ENCODE measurements around the gene RAD54L.
"Not testable (repeated sequence)": the region's sequence is repeated elsewhere in the genome, so short reads cannot be mapped to it uniquely, and the experiment has no call there.

The RAD54L gene

DNA sequence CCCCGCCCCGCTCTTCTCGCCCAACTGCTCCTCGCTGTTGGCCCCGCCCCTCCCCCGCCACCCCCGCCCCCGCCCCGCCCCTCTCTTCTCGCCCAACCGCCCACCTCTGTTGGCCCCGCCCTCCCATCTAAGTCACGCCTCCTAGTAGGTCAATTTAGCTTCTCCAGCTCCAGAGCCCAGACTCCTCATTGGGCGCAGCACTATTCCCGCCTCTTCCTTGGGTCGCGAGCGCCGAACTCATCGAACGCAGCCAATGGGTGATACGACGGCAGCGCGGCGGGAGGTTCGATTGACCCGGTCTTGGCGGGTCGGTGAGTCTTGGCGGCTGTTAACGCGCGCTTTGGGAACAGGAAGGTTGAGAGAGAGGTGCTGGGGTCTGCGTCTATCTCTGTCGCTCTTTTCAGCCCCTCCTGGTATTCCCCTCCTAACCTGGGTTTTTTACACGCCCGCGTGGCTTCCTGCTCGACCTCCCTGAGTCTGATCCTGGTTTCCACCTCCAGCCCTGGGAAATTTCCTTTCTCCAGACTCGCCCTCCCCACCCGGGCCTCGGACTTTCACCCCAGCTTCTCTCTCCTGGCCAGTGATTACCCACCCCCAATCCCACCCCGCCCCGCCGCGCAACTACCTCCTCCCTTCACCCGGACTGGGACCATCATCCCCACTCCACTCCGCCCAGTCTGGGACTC is at the start of gene RAD54L:
TSS of gene RAD54L (plus strand) at position 328 of the 686 bp plus-strand sequence. CDS start 643 bp downstream, outside the sequence.
- peak; percentile 98 for DNase-seq

DNA sequence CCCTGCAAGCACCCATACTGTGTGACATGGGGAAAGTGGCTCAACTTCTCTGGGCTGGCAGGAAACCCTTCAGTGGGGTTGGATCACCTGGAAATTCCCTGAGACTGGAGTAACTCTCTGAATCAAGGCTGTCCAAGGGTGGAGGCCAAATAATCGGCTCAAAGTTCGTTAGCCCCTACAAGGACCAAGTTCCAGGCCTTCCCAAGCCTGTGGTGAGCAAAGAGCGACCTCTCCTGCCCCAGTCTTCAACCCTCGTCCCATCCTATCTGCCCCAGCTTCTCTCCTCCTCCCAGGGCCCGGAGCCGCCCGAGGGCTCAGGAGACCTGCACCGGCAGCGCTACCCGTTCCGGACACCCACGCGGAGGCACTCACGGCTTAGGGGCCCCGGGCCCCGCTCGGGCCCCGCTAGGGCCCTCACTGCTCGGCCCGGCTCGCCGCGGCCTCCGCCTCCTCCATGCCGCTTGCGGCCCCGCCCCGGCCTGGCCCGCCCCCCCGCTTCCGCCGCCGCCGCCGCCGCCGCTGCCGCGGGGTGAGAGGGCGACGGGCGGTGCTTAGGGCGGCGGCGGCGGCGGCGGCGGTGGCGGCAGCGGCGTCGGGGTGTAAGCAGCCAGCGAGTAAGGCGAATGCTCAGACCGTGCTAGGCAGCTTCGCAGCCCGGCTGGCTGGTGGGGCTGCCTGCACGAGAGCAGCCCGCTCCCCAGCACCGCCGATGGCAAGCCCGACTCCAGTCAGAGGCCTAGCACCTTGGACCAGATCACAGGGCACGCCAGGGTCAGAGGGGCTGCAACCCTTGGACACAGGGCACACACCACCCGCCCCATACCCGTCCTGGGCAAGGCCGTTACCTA is 49.4 kb upstream of the RAD54L start, which contains the start of gene POMGNT1:
TSS of gene POMGNT1 (minus strand) at position 471 of the 848 bp plus-strand sequence. CDS start 613 bp downstream, outside the sequence.
- DNase-seq, result peak; percentile 68

DNA sequence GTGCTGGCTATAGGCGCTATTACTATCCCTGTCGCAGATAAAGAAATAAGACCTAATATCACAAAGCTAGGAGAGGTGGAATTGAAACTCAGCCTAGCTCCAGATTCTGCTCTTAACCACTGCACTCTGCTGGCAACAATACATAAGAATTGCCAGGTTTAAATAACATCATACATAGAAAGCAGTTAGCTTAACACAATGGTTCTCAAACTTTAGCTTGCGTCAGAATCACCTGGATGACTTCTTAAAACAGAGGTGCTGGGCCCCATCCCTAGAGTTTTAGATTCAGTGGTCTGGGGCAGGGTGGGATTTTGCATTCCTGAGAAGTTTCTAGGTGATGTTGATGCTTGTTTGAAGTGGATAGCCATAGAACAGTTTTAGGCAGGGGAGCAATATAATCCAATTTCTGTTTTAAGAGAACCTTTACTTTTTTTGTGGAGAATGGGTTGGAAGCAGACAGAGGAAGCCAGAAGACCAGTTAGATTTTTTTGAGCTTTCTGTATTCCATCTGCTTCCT is 48.3 kb upstream of the RAD54L start:
- no peak for DNase-seq

DNA sequence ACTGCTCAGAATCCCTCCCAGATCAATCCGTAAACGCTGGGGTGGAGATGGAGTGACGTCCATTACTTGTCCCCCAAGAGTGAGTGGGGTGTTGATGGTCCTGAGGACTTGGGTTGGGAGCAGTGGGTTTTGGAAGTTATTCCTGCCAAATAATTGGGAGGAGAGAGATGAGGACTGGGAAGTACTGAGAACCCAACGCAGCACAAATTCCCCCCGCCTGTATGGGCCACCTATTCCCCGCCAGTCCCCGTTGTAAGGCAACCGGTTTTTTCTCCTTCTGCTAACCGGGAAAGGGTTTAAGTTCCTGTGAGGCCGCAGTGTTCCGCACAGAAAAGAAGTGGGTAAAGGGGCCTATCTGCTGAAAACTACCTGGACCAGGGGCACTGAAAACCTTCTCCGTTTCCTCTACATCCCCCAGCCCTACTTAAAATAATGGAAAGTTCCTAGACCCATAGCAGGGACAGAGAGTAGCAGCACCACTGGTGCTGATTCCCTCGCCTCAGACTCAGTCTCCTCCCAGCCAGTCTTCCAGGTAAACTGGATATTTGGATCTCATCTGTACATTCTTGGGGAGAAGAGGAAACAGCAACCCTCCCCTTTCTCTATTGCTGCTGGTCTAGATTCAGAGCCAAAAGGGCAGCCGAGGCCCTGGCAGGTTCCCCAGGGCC is 43.7 kb upstream of the RAD54L start:
- DNase-seq, result no peak

DNA sequence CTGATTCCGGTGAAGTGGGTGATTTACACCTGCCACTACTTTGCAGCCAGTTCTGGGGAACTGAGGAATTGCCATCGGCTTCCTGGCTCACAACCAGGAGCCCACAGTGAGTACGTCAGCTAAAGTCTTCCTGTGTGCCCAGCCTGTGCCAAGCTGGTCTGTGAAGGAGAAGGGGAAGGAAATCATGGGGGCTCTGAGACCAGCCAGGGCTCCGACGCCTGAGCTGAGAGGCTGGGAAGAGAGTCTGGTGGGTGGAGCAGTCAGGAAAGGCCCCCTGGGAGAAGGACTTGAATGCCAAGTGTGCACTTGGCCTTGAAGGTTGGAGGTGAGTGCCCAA is 43.2 kb upstream of the RAD54L start:
- DNase-seq, result no peak

DNA sequence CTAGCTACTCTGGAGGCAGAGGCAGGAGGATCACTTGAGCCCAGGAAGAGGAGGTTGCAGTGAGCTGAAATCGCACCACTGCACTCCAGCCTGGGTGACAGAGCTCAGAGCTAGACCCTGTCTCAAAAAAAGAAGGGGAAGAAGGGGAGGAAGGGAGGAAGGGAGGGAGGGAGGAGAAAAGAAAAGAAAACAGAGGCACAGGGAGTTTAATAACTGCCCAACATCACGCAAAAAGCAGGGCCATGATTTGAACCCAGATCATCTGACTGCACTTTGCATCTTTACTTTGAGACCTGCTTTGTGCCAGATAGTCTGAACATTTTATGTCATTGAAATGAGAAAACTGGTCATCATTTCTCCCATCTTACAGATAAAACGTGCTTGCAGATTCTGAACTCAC is 42.4 kb upstream of the RAD54L start:
- DNase-seq, result no peak

DNA sequence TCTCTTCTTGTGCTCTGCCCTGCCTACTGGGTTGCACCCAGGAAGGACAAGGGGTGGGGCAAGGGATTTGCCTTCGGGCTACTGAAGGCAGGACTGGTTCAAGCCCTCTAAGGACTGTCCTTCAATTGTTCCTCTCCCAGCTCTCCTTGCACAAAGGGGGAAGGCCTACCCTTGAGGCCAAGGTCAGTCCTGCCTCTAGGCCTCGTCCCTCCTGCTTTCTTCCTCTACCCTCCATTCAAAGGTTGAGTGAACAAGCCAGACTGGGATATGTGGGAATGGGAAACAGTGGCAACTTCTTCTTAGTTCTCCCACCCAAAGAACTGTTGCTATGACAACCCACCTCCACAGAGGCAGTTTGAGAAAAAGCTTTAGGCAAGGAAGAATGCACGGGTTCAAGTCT is 41.8 kb upstream of the RAD54L start:
- no peak for DNase-seq

DNA sequence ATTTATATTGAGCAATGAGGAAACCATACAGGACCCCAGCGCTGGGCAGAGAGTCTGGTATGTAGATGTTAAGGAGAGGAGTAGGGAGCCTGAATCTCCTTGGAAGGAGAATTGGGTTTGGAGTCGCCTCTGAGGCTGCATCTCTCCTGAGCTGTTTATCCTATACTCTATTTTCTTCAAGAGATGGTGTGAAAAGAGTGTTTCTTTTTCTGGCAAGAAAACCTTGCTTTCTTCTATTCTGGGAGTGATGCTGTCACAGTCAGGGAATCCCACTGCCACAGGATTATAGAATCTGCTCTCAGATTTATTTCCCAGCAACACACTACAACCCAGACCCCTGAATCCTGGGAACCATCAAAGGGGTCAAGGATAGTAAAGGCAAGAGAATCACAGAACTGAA is 41.2 kb upstream of the RAD54L start:
- DNase-seq, result no peak

DNA sequence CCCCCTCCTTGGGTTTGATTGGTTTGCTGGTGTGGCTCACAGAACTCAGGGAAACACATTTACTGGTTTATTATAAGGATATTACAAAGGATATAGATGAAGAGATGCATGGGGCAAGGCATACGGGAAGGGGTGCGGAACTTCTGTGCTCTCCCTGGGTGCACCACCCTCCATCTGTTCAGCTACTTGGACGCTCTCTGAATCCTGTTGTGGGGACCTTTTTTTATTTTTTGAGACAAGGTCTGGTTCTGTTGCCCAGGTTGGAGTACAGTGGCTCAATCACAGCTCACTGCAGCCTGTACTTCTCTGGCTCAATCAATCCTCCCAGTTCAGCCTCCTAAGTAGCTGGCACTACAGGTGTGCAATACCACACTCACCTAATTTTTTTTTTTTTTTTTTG is 37.0 kb upstream of the RAD54L start:
- no peak for DNase-seq

DNA sequence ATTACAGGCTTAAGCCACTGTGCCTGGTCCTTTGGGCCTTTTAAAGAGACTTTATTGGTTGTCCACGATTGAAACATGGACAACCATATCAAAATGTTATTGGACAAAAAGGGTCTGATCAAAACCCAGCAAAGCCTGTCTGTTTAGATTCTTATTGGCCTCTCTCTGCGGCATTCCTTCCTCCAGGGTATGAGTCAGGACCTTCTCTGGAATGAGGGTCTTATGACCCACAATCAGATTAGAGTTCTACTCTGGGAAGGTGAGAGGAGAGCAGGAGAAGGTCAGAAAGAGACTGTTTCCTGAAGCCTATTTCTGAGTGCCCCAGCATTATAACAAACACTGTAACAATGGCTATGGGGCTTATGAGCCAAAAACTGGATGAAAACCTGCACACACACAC is 36.5 kb upstream of the RAD54L start:
- DNase-seq, result no peak

DNA sequence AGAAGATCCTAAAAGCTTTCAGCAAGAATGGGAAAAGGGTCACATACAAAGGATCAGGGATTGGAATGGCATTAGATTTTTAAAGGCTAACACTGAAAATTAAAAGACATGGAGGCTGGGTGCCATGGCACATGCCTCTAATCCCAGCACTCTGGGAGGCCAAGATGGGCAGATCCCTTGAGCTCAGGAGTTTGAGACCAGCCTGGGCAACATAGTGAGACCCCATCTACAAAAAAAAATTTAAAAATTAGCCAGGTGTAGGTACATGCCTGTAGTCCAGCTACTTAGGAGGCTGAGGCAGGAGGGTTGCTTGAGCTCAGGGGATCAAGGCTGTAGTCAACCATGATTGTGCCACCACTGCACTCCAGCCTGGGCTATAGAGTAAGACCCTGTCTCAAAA is 32.1 kb upstream of the RAD54L start:
- no peak for DNase-seq

DNA sequence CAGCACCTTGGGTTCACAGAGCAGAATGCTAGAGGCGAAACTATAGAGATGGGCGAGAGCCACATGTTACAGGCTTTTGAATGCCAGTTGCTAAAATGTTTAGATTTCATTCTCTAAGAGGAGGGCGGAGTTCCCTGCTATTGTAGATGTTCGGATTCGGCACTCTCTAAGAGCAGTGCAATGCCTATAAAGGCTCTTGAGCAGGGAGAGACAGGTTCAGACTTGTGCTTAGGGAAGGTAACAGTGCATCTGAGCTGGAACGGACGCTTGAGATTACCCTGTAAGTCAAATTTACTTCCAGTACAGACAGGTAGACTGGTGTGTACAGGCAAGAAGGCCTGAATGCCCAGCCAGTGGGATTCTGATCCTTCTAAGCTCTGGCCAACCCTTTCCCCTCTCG is 29.1 kb upstream of the RAD54L start:
- DNase-seq, result no peak

DNA sequence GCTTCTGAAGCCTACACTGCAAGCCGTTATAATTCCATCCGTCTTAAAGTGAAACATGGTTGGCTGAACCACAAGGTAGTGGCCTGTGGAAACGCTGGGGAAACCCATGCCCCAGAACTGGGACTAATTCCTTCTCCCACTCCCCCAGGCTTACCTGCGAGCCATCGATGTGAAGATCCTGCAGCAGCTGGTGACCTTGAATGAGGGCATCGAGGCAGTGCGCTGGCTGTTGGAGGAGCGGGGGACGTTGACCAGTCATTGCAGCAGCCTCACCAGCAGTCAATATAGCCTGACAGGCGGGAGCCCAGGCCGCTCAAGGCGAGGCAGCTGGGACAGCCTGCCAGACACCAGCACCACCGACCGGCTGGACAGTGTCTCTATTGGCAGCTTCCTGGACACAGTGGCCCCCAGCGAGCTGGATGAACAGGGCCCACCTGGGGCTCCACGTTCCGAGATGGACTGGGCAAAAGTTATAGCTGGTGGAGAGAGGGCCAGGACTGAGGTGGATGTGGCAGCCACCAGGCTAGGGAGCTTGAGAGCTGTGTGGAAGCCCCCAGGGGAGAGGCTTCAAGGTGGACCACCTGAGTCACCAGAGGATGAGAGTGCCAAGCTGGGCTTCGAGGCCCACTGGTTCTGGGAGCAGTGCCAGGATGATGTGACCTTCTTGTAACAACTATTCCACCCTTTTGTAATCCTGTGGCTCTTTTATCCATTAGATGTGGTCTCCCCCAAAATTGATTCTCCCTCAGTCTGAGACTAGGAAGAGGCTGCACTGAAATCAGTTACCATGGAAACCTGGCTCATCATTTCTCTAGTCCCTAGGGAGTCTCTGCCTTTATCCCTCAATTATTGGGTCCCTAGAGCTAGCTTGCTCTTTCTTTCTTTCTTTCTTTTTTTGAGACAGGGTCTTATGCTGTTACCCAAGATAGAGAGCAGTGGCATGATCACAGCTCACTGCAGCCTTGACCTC is 27.7 kb upstream of the RAD54L start:
- no peak for DNase-seq

DNA sequence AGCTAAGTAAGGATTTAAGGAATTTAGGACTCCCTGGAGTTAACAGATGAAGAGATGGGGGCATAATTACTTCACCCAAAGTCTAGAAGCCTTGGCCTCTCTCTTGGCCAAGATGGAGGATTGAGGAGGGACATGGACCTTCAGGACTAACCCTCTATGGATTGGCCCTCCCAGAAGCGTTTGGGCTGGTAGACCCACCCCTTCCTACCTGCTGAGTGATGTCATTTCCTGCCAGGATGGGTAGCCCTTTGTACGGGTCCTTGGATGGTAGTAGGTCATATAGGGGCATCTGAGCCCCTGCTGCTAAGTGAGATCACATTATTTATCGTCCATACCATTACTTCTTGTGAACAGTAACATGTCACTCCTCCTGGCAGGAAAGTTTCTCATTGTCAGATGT is 26.8 kb upstream of the RAD54L start:
- no peak for DNase-seq

DNA sequence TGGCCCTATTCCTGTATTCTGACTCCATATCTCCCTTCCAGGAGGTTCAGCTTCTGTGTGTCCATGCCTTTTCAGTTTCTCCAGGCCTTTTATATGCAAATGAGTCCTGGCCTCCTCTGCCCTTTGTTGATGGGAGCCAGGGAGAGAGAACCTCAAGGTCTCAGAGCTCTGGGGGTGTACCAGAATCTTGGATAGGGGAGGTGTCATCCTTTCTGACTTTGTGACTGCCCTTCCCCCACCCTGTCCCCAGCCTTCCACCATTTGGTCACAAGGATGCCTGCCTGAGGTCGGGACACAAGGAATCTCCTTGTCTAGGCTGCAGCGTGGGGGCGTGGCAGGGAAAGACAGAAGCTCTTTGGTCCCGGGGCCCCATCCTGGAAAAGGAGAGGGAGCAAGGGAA is 25.8 kb upstream of the RAD54L start:
- DNase-seq, result no peak

DNA sequence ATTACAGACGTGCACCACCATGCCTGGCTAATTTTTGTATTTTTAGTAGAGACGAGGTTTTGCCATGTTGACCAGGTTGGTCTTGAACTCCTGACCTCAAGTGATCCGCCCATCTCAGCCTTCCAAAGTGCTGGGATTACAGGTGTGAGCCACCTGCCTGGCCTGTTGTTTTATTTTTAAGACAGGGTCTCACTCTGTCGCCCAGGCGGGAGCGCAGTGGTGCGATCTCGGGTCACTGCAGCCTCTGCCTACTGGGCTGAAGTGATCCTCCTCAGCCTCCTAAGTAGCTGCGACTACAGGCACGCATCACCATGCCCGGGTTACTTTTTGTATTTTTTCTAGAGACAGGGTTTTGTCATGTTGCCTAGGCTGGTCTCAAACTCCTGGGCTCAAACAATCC is 24.5 kb upstream of the RAD54L start:
- DNase-seq, result not testable (repeated sequence)

DNA sequence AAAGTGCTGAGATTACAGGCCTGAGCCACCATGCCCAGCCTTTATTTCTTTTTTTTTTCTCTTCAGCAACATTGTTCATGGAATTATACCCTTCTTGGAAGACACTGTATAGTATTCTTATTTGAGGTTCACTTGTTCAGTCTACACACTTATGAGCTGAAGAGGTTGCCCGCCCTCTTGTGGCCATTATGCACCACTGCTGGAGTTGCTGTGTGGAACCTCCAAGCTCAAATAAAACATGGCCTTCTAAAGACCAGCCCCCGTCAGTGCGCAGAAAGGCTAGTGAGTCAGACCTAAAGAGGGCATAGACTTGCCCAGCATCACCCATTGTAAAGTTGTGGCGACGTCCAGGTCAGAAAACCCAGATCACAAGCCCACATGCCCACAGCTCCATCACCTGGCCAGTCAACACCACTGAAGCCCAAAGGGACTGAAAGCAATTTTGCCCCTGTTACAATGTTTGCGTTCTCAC is 24.1 kb upstream of the RAD54L start:
- DNase-seq, result peak; percentile 60

DNA sequence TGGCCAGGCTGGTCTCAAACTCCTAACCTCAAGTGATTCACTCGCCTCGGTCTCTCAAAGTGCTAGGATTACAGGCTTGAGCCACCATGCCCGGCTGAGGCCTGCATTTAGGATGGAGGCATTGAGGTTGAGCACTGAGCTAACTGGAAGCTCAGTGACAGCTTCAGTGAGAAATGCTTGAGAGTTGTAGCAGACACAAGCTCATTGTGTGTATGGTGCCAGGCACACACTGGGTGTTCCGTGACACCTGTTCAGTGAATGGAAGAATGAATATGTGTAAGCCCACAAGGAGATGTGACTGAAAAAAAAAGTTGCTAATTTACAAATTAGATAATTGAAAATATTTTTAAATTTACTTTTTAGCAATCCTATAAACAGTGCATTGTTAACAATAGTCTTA is 22.6 kb upstream of the RAD54L start:
- DNase-seq, result no peak

DNA sequence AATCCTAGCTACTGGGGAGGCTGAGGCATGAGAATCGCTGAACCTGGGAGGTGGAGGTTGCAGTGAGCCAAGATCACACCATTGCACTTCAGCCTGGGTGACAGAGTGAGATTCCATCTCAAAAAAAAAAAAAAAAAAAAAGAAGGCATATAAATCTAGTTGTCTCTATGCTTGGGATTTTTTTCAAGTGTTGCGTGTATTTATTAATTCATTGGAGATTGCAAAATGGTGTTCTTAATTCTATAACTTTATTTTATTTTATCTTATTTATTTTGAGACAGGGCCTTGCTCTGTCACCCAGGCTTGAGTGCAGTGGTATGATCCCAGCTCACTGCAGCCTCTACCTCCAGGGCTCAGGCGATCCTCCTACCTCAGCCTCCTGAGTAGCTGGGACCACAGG is 16.3 kb upstream of the RAD54L start:
- DNase-seq, result not testable (repeated sequence)

DNA sequence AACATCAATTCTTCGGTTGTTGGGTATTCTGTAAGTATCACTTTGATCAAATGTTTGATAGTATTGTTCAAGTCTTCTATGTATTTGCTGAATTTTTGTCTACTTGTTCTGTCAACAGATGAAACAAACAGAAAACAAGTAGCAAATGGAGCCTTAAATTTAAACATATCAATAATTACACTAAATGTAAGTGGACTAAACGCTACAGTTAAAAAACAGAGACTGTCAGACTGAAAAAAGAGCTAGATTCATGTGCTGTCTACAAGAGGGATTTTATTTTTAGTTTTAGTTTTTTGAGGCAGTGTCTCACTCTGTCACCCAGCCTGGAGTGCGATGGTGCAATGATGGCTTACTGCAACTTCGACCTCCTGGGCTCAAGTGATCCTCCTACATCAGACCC is 10.7 kb upstream of the RAD54L start:
- no peak for DNase-seq

DNA sequence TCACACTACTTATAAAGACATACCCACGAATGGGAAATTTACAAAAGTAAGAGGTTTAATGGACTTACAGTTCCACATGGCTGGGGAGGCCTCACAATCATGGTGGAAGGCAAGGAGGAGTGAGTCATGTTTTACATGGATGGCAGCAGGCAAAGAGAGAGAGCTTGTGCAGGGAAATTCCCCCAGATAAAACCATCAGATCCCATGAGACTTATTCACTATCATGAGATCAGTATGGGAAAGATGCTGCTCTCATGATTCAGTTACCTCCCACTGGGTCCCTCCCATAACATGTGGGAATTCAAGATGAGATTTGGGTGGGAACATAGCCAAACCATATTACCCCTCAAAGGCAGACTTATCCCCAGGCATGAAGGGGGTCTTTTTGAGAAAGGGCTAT is 8.7 kb upstream of the RAD54L start:
- DNase-seq, result not testable (repeated sequence)

DNA sequence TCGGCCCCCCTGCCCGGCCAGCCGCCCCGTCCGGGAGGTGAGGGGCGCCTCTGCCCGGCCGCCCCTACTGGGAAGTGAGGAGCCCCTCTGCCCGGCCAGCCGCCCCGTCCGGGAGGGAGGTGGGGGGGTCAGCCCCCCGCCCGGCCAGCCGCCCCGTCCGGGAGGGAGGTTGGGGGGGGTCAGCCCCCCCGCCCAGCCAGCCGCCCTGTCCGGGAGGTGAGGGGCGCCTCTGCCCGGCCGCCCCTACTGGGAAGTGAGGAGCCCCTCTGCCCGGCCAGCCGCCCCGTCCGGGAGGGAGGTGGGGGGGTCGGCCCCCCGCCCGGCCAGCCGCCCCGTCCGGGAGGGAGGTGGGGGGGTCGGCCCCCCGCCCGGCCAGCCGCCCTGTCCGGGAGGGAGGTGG is 5.8 kb upstream of the RAD54L start:
- DNase-seq, result not testable (repeated sequence)
